ENCODE results near the gene CLINT1.

The CLINT1 gene

GRCh38 chr5:157820593-157821252 lies 38.2 kb downstream of the CLINT1 start:
- no peak for DNase-seq (ENCODE audit: low read depth)

DNA sequence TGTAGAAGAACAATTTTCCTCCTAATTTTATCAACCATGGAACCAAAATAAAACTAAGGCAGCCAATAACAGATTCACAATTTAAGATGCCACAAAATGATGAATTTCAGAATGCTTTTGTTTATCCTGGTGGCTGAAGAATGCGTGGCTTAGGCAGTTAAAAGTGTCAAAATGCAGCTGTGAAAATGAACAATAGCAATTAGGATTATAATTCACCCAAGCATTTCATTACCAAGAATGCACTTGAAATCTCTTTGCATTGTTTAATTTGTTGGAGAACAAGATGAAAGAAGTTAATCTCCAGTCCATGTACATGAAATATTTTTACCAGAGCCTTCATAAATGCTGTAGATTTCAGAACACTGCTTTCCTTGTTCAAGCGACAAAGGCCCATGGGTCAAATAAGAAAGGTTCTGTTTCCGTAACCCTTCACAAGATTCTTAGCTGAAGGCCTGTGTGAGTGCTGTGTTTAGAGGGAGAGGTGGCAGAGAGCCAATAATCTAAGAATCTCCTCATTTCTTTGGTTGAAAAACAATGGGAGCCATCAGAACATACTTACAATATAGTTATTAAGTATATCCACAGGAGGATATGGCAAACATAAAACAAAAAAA lies 39.3 kb downstream of the CLINT1 start:
- no peak for DNase-seq (ENCODE audit: low read depth)

DNA sequence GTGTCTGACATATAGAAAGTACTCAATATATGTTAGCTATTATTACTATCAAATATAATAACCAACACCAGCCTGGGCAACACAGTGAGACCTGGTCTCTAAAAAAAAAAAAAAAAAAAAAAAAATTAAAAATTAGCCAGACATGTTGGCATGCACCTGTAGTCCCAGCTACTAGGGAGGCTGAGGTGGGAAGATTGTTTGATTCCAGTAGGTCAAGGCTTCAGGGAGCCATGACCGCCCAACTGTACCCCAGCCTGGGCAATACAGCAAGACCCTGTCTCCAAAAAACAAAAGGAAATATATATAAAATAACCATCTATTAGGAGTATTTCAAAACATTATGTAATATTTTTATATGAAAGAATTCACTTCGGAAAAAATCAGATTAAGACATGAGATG lies 40.6 kb downstream of the CLINT1 start:
- no peak for DNase-seq (ENCODE audit: low read depth)

GRCh38 chr5:157817928-157818327 lies 41.0 kb downstream of the CLINT1 start:
- DNase-seq (ENCODE audit: low read depth) = no peak

- no peak for DNase-seq (ENCODE audit: low read depth)
Measured at GRCh38 chr5:157817387-157817702, 41.6 kb downstream of the CLINT1 start.

DNA sequence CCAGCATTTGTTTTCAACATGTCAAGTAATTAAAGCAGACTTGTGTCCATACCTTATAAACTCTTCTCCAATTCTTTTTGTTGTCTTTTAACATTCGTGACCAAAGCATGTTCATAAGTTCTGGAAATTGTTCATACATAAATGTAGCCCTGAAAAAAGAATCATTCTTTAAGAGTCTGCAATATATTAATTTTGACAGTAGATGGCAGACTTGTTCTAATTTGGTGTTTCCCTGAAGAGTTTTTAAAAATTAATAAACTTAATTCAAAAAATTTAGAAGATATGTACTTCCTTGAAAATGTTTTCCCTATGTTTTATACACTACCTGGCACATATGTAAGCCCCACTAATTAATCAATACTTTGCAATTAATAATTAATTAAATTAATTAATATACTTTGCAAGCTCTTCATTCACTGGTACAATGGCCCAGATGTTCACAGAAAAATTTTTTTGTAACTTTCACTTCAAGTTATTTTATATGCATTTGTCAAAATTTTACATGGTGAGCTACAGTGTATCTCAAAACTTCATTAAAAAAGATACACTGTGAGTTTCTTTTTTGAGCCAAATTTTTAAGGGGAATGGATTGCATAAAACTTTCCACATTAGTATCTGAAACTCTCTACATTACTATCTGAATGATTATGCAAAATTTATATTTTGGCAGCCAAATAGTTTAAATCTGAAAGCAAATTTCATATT lies 42.1 kb downstream of the CLINT1 start:
- DNase-seq (ENCODE audit: low read depth) = no peak

DNA sequence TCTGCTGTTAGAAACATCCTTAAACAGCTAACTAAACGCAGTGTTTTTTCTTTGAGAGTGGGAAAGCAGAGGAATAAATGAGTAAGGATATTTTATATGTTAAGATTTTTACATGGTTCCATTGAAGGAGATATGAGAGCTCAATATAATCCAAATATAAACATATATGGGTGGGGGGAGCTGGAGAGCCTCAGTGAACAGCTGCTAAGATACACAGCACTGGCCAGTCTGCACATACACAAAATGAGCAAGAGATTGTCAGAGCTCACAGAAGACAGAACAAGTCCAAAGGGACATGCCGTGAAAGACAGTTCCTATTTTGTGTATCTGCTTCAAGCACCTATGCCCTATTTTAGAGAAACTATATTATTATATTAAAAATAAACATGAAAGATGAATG lies 46.9 kb downstream of the CLINT1 start:
- DNase-seq (ENCODE audit: low read depth) = no peak

DNA sequence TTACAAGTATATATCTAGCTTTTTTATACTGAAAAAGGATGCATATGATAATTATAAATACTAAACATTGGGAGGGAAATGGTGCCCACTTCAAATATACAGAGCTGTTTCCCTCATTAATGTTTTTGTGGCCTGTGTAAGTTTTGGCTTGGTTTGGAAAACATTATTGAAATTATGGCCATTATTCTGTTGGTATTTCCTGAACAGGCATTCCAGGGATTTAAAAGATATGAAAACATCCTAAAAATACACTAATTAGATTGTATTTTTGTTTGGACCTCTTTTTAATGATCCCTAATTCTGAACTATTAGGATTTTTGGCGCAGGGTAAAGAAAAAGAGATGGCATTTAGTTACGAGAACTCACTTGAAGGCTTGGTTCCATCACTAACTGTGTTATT lies 50.9 kb downstream of the CLINT1 start:
- no peak for DNase-seq (ENCODE audit: low read depth)

DNA sequence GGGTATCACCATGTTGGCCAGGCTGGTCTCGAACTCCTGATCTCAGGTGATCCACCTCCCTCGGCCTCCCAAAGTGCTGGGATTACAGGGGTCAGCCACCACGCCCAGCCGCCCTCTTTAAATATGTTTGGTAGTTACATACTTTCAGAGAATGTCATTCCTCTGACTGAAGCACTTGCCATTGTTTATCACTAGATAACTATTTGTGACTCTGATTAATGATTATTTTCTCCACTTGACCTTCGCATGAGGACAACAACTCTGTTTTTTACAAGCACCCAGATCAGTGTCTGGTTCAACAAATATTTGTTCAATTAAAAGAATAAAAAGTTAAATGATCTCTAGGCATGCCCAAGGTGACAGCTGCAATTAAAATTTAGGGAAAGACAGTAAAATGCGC lies 56.2 kb downstream of the CLINT1 start:
- DNase-seq (ENCODE audit: low read depth) = no peak

GRCh38 chr5:157800137-157800536 lies 58.8 kb downstream of the CLINT1 start:
- DNase-seq (ENCODE audit: low read depth) = no peak

DNA sequence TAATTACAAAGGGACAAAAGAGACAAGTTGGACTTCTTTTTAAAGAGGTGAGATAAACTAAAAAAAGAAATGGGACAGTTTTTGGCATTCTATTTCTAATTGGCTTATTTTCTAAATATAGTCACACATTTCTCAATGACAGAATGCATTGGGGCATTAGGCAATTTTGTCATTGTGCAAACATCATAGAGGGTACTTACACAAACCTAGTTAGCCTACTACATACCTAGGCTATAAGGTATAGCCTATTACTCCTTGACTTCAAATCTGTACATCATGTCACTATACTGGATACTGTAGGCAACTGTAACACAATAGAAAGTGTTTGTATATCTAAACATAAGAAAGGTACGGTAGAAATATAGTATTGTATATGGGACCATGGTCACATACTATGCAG lies 59.4 kb downstream of the CLINT1 start:
- DNase-seq (ENCODE audit: low read depth) = no peak

DNA sequence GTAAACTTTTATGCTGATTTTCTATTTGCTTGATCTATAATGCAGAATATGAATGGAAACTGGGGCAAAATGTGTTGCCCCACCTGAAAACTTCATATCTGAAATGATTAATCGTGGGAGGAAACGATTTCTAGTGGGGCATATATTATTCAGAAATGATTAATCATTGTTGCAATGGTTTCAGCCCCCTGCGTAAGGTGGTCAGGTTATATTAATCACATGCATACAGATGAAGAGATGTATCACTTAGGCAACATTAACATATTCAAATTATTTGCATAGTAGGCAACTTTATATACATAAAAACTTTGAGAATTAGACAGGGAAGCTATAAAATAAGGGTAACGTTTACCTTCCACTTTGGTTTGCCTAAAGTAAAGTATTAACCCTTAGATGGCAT lies 65.6 kb downstream of the CLINT1 start:
- DNase-seq (ENCODE audit: low read depth) = no peak

GRCh38 chr5:157785801-157786200 lies 73.1 kb downstream of the CLINT1 start:
- DNase-seq (ENCODE audit: low read depth) = no peak

DNA sequence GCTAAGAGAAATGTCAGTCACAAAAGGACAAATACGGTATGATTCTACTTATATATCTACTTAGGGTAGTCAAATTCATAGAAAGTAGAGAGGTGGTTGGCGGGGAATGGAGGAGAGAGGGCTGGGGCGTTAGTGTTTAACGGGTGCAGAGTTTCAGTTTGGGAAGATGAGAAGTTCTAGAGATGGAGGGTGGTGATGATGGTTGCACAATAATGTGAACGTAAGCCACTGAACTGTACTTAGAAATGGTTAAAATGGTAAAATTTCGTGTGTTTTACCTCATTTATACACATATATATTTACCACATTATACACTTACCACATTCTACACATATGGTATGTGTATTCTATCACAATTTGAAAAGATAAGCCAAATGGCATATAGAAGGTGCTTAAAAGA lies 79.7 kb downstream of the CLINT1 start:
- no peak for DNase-seq (ENCODE audit: low read depth)

DNA sequence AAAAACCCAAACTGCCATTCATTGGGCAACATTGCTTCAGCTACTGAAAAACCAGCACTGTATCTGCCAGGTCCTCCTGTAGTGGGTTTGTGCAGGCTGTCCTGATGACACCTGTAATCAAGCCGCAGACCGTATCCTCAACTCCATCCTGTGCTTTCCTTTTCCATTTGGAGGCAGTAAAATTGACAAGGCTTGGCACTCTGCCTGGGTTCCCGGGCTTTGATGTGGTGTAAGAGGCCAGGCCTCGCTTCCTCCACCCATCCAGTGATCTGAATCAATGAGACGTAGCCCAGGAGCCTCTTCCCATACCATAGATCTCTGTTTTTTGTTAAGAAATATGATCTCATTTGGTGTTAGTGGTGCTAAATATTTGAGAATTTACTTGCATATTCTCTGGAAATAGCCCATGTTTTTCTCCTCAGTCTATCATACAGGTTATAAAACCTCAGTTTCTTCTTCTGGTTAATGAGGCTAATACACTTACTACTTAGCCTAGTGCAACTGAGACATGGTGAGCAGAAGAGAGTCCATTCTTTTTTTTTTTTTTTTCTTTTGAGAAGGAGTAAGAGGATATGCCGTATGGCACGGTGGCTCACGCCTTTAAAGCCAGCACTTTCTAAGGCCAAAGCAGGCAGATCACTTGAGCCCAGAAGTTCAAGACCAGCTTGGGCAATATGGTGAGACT lies 80.7 kb downstream of the CLINT1 start:
- DNase-seq (ENCODE audit: low read depth) = no peak

- DNase-seq (ENCODE audit: low read depth) = no peak
Measured at GRCh38 chr5:157772127-157772526, 86.8 kb downstream of the CLINT1 start.

DNA sequence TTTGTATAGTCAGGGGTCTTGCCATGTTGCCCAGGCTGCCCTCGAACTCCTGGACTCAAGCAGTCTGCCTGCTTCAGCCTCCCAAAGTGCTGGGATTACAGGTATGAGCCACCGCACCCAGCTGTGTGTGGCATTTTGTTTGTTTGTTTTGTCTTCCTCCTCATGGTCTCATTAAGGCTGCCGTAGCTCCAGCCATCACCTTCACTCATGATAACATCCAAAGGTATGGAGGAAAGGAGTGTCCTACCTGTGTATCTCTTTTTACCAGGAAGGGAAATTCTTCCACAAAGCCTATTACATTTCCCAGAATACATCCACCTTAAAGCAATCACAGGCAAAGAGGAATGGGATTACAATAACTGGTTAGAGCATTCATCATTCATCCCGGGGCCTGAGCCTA lies 88.3 kb downstream of the CLINT1 start:
- no peak for DNase-seq (ENCODE audit: low read depth)

DNA sequence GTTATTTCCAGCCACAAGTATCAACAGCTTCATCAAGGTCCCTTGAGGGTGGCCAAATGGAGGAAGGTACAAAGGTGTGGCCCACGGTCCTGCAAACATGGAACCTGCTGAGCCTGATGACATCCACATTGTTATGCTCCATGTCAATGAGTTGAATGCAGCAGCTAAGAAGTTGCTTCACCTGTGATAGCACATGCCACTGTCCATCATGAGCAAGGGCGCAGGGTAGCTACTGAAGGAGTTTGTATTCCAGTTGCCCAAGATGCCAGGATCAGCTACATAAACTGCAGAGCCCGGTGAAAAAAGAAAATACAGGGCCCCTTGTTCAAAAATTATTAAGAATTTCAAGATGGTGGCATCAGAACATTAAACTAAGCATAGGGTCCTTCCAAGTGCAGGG lies 91.3 kb downstream of the CLINT1 start:
- DNase-seq (ENCODE audit: low read depth) = no peak

DNA sequence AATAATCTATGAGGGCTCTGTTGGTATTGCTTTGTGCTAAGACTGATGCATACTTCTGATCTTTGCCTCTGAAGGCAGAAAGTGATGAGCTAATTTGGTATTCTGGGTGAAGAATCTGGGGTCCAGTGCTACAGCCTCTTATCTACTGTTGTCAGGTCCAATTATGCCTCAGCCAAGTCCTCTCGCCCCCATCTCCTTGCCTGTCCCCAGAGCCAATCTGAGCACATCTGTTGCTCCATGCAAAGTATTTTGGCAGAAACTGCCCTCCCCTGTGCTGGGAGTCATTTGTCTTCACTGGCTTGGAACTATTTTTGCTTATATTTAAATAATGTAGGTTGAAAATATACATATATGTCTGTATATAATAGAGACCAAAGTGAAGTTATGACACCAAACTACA lies 92.0 kb downstream of the CLINT1 start:
- DNase-seq (ENCODE audit: low read depth) = no peak

DNA sequence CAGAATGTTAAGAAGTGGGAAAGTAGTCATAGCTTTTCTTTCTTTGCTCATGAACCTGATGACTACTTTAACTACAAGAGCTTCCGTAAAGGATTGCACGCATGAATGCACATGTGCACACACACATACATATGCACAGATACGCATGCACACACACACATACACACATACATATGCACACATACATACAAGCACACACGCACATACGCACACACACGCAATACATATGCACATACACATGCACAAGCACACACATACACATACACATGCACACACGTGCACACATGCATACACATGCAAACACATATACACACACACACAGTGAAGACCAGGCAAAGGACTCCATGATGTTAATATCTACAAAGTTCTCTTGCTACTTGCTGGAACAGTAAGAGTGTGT lies 92.5 kb downstream of the CLINT1 start:
- no peak for DNase-seq (ENCODE audit: low read depth)

- DNase-seq (ENCODE audit: low read depth) = no peak
Measured at GRCh38 chr5:157764531-157764930, 94.4 kb downstream of the CLINT1 start.

- DNase-seq (ENCODE audit: low read depth) = no peak
Measured at GRCh38 chr5:157761690-157762621, 97.0 kb downstream of the CLINT1 start.
